ENCODE measurements around the gene MVP.

Gene MVP

GRCh38 chr16:29854520-29855100 lies 34.3 kb downstream of the MVP start:
- Histone ChIP-seq H4K20me1 (ENCODE audit: insufficient read depth, low read length) (no peaks in the 10 kb centered on the region), H3K9me3 (ENCODE audit: insufficient read depth, low read length) (no peaks in the 10 kb centered on the region), H3K4me2 (ENCODE audit: low read length) (no peak overlapping the region), H2AFZ (ENCODE audit: low read depth, low read length) (no peak overlapping the region), H3K27me3 (ENCODE audit: low read depth, low read length) (no peaks in the 10 kb centered on the region), H3K4me1 (ENCODE audit: low read length) (no peaks in the 10 kb centered on the region), H3K4me3 (ENCODE audit: low read length) (no peak overlapping the region), H3K27ac (ENCODE audit: low read length) (no peak overlapping the region), H3K36me3 (replicated peaks; ENCODE audit: low read depth, low read length) (peaks cover 3% of the 10 kb centered on the region), H3K9ac (ENCODE audit: low read length) (no peak overlapping the region), H3K79me2 (ENCODE audit: low read length) (no peaks in the 10 kb centered on the region)
- TF ChIP-seq EZH2phosphoT487 (IDR thresholded peaks at IDR 0.05; ENCODE audit: low read depth) (no peak), CTCF (IDR thresholded peaks at IDR 0.05; ENCODE audit: low read depth, low read length) (no peak)

GRCh38 chr16:29857133-29857760 lies 37.0 kb downstream of the MVP start:
- Histone ChIP-seq H3K4me2 (ENCODE audit: low read length) (no peak overlapping the region), H3K27ac (ENCODE audit: low read length) (no peak overlapping the region), H3K9ac (ENCODE audit: low read length) (no peak overlapping the region), H3K79me2 (ENCODE audit: low read length) (peaks cover 5% of the 10 kb centered on the region), H3K4me1 (ENCODE audit: low read length) (peaks cover 4% of the 10 kb centered on the region), H3K27me3 (ENCODE audit: low read depth, low read length) (no peaks in the 10 kb centered on the region), H4K20me1 (ENCODE audit: insufficient read depth, low read length) (no peaks in the 10 kb centered on the region), H3K36me3 (replicated peaks; ENCODE audit: low read depth, low read length) (peaks cover 3% of the 10 kb centered on the region), H3K4me3 (ENCODE audit: low read length) (no peak overlapping the region), H3K9me3 (ENCODE audit: insufficient read depth, low read length) (no peaks in the 10 kb centered on the region), H2AFZ (ENCODE audit: low read depth, low read length) (no peak overlapping the region)
- TF ChIP-seq CTCF (IDR thresholded peaks at IDR 0.05; ENCODE audit: low read depth, low read length): no peak
- no peak for TF ChIP-seq EZH2phosphoT487 (IDR thresholded peaks at IDR 0.05; ENCODE audit: low read depth)

- Histone ChIP-seq H3K4me2 (ENCODE audit: low read length) (no peak overlapping the region), H3K27me3 (ENCODE audit: low read depth, low read length) (no peaks in the 10 kb centered on the region), H3K27ac (ENCODE audit: low read length) (no peak overlapping the region), H3K9ac (ENCODE audit: low read length) (no peak overlapping the region), H3K4me1 (ENCODE audit: low read length) (peaks cover 6% of the 10 kb centered on the region), H3K9me3 (ENCODE audit: insufficient read depth, low read length) (no peaks in the 10 kb centered on the region), H3K36me3 (replicated peaks; ENCODE audit: low read depth, low read length) (peaks cover 3% of the 10 kb centered on the region), H2AFZ (ENCODE audit: low read depth, low read length) (no peak overlapping the region), H3K79me2 (ENCODE audit: low read length) (peaks cover 10% of the 10 kb centered on the region), H4K20me1 (ENCODE audit: insufficient read depth, low read length) (no peaks in the 10 kb centered on the region), H3K4me3 (ENCODE audit: low read length) (no peak overlapping the region)
- no peak for TF ChIP-seq EZH2phosphoT487 (IDR thresholded peaks at IDR 0.05; ENCODE audit: low read depth)
- TF ChIP-seq CTCF (IDR thresholded peaks at IDR 0.05; ENCODE audit: low read depth, low read length): no peak
Observed at GRCh38 chr16:29858149-29858849, 38.0 kb downstream of the MVP start.

GRCh38 chr16:29858974-29859373 lies 38.7 kb downstream of the MVP start:
- no peaks in the 10 kb centered on the region for H3K9me3 ChIP-seq (ENCODE audit: insufficient read depth, low read length)
- no peaks in the 10 kb centered on the region for H4K20me1 ChIP-seq (ENCODE audit: insufficient read depth, low read length)
- H3K27me3 ChIP-seq (ENCODE audit: low read depth, low read length): no peaks in the 10 kb centered on the region
- H3K4me1 ChIP-seq (ENCODE audit: low read length): peaks cover 9% of the 10 kb centered on the region
- peaks cover 3% of the 10 kb centered on the region for H3K36me3 ChIP-seq (replicated peaks; ENCODE audit: low read depth, low read length)
- H3K27ac ChIP-seq (ENCODE audit: low read length): no peak overlapping the region
- H3K9ac ChIP-seq (ENCODE audit: low read length): no peak overlapping the region
- H3K4me3 ChIP-seq (ENCODE audit: low read length): no peak overlapping the region
- no peak overlapping the region for H3K4me2 ChIP-seq (ENCODE audit: low read length)
- H3K79me2 ChIP-seq (ENCODE audit: low read length): peaks cover 10% of the 10 kb centered on the region
- H2AFZ ChIP-seq (ENCODE audit: low read depth, low read length): no peak overlapping the region
- TF ChIP-seq EZH2phosphoT487 (IDR thresholded peaks at IDR 0.05; ENCODE audit: low read depth): no peak
- no peak for TF ChIP-seq CTCF (IDR thresholded peaks at IDR 0.05; ENCODE audit: low read depth, low read length)
